OCI-LY3 (cell line): ENCODE results near the gene ROBO2.

Experiments used
- CTCF ChIP-seq: fragments of 200-600, 300-600 bp; sonication (generic); IDR thresholded peaks from 2 replicates; pipeline ENCODE4 v1.5.1; 2014; ENCODE audit warnings: antibody characterized with exemption, low read length, low read depth
- EZH2phosphoT487 ChIP-seq: fragments of 200-600 bp; shearing (Covaris generic); IDR thresholded peaks from 2 replicates; pipeline ENCODE4 v1.6.1; 2018; ENCODE audit warnings: antibody characterized with exemption, mixed run types, low read depth

DNA sequence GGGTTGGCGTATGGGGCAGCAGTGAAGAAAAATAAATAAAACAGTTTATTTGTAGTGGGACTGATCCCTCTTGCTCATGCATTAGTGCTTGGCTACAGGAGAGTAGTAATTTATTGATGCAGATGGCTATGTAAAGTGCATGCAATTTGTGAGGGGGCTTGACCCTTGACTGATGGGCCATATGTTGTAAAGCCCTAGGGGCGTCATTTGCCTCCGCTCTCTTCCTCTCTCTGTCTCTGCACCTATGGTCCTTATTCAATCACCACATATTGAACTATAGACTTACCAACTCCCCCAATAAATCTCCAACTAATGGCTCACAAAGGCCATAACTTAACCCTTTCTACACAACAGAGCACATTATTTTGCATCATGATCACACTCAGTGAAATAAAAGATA is 227.7 kb downstream of the ROBO2 start:
- no peak for TF ChIP-seq CTCF
- TF ChIP-seq EZH2phosphoT487: no peak
